TTC549 (cell line): ENCODE results near the gene C6orf62.
"Not testable (repeated sequence)": the region's sequence is repeated elsewhere in the genome, so short reads cannot be mapped to it uniquely, and the experiment has no call there.

ENCODE experiments used
- FAIRE-seq: peaks from 2 replicates; lab custom pipeline; 2012; peaks lifted over from hg19 to GRCh38; lab: Jason Lieb, UNC

Gene C6orf62

DNA sequence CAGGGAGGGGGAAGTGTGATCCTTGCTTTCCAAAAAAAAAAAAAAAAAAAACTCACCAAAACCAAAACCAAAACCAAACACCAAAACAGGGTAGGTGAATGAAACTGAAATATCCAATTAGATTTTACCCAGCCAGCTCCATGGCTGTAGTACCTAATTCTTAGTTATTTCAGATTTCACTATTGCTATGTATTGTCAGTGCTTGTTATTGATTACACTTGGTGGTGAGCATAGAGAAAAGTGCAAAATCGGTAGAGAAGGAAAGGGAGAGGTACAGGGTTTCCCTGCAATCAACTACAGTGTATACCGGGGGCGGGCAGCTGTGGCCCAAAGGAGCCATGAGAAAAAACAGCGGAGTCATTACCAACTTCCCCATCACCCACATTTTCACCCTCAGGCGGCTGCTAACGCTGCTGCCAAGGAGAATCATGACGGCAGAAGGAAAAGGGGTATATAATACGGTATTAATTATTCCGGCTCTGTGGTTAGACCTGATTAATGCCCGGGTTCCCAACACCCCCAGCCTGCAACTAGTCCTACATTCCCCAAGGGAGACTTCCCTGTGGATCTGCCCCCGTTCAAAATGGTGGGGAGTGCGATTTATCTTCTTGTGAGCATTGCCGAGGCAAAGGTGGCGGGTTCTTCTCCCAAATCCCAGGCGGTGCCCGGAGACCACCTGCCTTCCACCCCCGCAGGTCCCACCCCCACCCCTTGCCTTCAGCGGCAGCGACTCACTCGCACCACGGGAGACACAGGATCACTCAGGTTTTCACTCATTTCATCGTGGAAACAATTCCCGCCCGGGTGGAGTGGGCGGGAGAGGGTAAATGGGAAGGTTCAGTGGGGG, at the start of gene C6orf62:
TSS of gene C6orf62 (minus strand) at position 30 of the 847 bp plus-strand sequence. CDS start 486 bp downstream, outside the sequence.
- no peak for FAIRE-seq

DNA sequence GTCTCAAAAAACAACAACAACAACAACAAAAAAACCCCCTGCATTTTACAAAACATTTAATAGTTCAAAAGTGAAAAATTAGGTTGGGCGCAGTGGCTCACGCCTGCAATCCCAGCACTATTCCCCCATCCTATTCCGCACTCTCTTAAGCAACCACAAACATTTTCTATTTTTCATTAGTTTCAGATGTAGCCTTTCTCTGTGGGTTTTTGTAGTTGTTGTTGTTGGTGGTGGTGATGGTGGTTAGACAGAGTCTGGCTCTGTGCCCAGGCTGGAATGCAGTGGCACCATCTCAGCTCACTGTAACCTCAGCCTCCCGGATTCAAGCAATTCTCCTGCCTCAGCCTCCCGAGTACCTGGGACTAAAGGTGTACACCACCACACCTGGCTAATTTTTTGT, 49.4 kb upstream of the C6orf62 start:
- FAIRE-seq: no peak

GRCh38 chr6:24766680-24767462, 47.9 kb upstream of the C6orf62 start:
- no peak for FAIRE-seq

DNA sequence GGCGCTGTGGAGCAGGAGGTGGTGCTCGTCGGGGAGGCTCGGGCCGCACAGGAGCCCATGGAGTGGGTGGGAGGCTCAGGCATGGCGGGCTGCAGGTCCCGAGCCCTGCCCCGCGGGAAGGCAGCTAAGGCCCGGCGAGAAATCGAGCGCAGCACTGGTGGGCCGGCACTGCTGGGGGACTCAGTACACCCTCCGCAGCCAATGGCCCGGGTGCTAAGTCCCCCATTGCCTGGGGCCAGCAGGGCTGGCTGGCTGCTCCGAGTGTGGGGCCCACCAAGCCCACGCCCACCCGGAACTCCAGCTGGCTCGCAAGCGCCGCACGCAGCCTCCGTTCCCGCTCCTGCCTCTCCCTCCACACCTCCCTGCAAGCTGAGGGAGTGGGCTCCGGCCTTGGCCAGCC, 47.0 kb upstream of the C6orf62 start:
- FAIRE-seq: not testable (repeated sequence)

- not testable (repeated sequence) for FAIRE-seq
Observed at GRCh38 chr6:24764833-24765828, 46.2 kb upstream of the C6orf62 start.

GRCh38 chr6:24763578-24763977, 44.6 kb upstream of the C6orf62 start:
- no peak for FAIRE-seq

DNA sequence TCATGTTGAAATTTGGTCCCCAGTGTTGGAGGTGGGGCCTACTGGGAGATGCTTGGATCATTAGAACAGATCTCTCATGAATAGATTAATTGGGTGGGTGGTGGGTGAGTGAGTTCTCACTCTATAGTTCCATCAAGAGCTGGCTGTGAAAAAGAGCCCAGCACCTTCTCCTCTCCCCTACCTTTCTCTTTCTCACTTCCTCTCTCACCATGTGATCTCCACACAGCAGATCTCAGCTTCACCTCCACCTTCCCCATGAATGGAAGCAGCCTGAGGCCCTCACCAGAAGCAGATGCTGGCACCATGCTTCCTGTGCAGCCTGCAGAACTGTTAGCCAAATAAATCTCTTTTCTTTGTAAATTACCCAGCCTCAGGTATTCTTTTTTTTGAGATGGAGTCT, 42.9 kb upstream of the C6orf62 start:
- FAIRE-seq: no peak

DNA sequence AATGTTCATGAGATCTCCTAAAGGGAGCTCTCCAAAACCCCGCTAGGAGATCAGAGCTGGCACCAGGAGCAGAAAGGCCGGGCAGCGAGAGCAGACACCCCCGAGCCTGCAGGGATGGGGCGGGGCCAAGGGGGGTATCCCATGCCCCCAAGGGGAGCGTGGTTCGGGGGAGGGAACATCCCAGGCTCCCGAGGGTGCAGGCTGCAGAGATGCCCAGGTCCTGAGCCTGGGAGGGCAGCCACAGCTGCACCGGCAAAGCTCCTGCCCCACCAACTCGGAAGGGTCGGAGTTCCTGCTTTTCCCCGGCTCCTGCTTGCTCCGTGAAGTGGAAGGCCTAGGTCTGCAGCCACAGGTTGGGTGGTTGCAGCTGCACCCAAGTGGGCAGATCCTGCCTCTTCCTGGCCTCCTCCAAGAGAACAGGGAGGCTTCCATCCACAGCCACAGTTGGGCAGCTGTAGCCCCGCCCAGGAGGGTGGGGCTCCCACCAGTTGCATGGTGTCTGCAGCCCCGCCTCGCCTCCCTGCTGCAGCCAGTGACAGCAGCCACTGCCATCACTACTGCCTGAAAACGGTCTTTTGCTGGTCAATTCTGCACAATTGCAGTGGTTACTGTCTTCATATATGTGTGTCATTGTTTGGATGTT, 42.4 kb upstream of the C6orf62 start:
- FAIRE-seq: no peak

DNA sequence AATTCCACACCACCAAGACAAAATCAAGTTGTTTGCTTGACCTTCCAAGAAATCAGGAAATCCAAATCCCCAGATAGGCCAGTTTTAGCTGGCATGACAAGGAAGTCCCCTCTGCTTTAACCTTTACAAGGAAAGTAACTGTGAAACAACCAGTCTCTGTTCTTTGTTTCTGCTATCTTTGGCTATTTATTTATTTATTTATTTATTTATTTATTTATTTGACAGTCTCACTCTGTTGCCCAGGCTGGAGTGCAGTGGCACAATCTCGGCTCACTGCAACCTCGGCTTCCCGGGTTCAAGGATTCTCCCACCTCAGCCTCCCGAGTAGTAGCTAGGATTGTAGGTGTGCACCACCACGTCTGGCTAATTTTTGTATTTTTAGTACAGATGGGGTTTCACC, 41.3 kb upstream of the C6orf62 start:
- FAIRE-seq: no peak

- no peak for FAIRE-seq
Observed at GRCh38 chr6:24759718-24760117, 40.8 kb upstream of the C6orf62 start.

DNA sequence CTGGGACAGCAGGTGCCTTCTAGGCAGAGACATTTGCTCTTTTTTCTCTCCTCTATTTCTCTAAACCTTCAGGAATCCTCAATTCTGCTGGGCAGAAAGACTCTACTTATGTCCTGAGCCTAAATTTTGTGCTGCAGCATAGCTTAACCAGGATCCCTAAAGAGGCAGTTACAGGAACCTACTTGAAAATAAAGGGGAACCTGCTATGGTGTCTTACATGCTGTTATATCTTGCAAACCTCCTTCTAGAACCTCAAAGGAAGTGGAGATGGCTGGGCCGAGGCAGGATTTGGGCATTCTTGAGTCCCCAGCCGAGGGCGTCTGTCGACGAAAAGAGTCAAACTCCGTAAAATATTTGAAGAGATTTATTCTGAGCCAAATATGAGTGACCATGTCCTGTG, 38.7 kb upstream of the C6orf62 start:
- FAIRE-seq: no peak

DNA sequence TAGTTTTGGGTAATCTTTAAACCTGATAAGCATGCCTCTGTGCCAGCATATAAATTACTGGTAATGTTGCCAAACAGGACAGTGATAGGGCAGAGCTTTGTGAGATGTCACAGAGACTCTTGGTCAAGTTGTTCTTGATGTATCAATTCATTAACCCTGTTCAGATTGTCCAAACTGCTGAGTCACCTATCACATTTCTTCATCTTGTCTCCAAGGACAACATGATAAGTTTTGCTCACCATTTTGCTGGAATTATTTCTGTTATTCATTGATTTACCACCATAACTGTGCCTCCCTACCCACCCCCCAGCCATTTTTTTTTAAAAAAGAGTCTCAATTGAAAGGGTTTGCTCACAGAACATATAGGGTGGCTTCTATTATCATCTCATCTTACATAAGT, 36.3 kb upstream of the C6orf62 start:
- FAIRE-seq: no peak

GRCh38 chr6:24754378-24754777, 35.4 kb upstream of the C6orf62 start:
- FAIRE-seq: not testable (repeated sequence)

GRCh38 chr6:24753545-24753944, 34.6 kb upstream of the C6orf62 start:
- no peak for FAIRE-seq

DNA sequence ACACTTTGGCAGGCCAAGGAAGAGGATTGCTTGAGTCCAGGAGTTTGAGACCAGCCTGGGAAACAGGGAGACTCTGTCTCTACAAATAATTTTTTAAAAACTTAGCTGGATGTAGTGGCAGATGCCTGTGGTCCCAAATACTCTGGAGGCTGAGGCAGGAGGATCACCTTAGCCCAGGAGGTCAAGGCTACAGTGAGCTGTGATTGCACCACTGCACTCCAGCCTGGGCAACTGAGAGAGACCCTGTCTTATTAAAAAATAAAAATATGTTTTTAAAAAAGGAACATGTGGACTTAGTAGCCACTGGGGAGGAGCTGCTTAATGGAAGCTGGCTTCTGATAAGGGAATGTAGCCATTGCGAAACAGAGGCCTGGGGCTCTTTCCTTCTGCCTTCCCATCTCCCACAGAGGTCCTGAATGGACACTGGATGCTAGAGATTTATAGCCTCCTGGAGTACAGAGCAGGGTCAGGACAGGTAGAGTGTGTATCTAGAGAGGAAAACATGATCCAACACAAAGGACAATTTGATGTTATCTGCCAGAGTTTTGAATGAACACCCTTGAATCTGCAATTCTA, 34.1 kb upstream of the C6orf62 start:
- no peak for FAIRE-seq

- no peak for FAIRE-seq
Observed at GRCh38 chr6:24752503-24752902, 33.5 kb upstream of the C6orf62 start.

- FAIRE-seq: not testable (repeated sequence)
Observed at GRCh38 chr6:24750878-24751277, 31.9 kb upstream of the C6orf62 start.

DNA sequence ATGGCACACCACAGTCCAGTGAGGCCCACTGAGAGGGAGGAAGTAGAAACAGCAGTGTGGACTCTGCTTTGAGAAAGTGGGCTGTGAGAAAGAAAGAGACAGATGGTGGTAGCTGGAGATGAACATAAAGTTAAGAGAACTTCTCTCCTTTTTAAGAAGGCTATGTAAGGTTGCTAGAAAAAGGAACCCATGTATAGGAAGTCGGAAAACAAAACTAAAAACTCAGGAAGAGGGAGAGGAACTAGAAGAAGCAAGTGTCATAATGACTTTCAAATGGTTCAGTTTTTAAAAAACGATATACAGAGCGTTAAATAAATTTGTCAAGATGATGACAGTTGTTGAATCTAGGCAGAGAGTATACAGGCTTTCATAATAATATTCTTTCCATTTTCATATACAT, 30.3 kb upstream of the C6orf62 start:
- FAIRE-seq: no peak

- FAIRE-seq: no peak
Observed at GRCh38 chr6:24744911-24745310, 26.0 kb upstream of the C6orf62 start.

DNA sequence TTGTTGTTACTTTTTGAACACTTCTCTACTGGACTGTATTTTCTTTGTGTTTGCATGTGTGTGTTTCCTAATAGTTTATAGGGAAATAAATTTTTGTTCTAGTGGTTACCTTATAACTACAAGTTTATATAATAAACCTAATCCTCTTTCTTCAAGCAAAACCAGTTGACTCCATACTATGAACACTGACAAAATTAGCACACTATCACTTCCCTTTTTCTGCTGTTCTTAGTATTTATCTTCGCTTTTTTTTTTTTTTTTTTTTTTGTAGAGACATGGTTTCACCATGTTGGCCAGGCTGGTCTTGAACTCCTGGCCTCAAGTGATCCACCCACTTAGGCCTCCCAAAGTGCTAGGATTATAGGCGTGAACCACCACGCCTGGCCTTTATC, 25.0 kb upstream of the C6orf62 start:
- FAIRE-seq: no peak

DNA sequence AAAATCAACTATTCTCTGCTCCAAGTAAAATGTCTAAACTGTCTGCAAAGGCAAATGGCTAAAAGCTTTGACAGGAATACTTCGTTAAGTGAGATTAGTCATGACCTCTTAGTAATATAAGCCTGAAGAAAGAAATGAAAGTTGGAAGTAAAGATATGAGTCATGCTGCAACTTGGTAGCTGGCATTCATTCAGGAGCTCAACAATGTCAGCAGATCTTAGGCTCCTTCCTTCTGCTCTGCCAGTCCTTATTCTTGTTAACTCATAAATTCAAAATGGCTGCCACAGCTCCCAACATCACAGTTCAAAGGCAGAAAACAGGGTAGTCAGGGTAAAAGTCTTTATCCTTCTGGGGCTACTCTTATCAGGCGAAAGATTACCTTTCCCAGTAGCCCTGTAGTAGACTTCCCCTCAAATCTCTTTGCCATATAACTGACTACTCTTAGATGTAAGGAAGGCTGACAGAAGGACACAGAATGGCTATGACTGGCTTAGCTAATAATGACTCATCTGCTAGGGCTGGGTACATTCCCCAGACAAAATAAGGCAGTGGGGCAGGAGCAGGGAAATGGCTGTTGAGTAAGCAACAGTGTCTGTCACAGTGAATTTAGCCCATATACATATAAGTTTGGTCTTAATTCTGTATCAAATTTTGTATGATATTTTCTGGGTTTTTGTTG, 24.4 kb upstream of the C6orf62 start:
- FAIRE-seq: no peak
